Activated CD4-positive, CD25-positive, alpha-beta regulatory T cell treated with anti-CD3 and anti-CD28 coated beads, Interleukin-2, amount 50 U/mL, for 16 hours (primary cell): ENCODE results near the gene EFCAB14.
"Not testable (repeated sequence)": the region's sequence is repeated elsewhere in the genome, so short reads cannot be mapped to it uniquely, and the experiment has no call there.

Source experiments
- DNase-seq: peaks from one replicate; pipeline ENCODE4 v3.0.0-alpha.2; 2020; ENCODE audit warnings: low read depth, low spot score

EFCAB14 gene

DNA sequence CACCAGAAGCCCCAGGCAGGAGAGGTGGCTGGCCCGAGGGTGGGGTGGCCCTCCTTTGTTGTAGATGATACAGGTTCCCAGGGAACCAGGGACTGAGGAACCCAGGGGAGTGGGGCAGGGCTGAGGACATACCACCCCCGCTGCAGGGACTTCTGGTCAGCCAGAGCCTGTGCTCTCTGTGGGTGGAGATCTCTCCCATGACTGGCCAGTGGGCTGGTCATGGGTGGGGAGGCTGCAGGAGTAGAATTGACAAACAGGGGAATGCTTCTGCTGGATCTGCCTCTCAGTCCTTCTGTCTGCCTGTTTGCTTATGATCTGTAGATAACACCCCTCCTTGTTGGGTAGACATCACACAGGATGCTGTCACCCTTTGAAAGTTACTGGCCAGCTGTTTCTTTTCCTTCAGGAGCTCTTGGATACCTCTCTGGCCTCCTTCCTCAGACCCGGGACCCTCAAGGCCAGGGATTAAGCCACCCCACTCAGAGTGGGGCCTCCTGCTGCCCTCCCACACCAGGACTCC, 2.8 kb upstream of the EFCAB14 start:
- DNase-seq: no peak

DNA sequence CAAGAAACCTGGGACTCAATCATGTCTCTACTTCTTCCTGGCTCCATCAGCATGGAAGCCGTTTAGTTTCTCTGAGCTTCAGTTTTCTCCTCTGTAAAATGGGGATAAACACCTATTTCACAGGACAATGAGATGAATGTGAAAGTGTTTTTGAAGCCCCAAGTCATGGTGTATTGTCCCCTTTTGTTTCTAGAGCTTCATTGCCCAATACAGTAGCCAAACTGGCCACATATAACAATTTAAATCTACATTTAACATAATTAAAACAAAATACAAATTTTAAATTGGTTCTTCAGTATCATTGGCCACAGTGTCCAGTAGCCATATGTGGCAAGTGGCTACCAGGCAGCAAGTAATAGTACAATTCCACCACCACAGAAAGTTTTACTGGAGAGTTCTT, 2.3 kb upstream of the EFCAB14 start:
- no peak for DNase-seq

DNA sequence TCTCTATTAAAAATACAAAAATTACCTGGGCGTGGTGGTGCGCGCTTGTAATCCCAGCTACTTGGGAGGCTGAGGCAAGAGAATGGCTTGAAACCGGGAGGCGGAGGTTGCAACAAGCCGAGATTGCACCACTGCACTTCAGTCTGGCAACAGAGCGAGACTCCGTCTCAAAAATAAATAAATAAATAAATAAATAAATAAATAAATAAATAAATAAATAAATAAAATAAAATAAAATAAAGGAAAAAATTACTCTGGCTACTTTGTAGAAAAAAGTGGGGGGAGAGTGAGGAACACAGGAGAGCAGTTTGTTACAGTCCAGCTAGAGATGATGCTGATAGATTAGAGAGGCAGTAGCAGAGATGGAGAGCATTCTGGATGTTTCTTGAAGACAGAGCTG, 1.4 kb upstream of the EFCAB14 start:
- DNase-seq: not testable (repeated sequence)

DNA sequence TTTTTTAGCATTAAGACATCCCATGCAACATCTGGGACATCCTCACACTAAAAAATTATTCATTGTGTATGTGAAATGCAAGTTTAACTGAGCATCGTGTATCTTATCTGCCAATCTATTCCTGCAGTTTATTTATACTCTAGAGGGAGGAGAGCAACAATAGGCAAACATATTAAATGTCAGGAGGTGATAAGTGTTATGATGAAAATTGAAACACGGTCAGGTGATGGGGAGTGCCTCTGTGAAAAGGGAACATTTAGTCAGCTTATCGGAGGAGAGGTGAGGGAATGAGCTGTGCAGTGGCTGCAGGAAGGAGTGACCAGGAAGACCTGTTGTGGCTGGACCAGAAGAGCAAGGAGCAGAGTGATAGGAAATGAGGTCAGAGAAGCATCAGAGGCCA, 775 bp upstream of the EFCAB14 start:
- no peak for DNase-seq

DNA sequence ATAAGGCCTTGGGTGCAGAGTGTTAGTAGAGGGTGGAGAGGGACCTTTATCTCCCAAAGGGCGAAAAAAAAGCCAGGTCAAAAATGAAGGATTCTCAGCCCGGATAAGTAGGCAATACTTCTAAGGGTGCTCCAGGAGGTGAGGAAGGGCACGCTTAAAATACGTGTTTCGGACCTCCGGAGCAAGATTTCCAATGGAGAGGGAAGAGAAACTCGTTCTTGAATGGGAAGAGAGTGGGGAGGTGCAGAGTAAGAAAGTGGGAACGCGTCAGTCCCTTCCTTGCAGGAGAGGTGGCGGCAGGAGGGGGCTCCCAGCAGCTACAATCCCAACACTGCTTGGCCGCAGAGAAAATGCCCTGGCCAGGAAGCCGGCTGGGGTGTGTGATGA, 581 bp downstream of the EFCAB14 start:
- no peak for DNase-seq

DNA sequence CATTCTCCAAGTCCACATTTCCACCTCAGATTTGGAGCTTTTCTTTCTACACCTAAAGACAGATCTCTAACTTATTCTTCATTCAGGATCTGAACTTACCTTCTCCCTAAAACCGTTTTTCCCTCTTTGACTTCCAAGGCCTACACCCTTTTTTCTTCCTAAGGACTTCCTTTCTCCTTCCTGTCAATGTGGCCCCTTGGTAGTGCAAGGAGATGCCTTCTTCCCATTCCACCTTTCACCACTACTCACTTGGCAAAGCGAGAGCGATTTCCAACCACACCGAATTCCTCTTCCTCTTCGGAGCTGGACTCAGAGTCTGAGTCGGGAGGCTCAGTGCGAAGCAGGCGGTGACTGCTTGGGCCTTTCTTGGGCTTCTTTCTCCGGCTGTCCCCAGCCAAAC, 1.3 kb downstream of the EFCAB14 start:
- no peak for DNase-seq

DNA sequence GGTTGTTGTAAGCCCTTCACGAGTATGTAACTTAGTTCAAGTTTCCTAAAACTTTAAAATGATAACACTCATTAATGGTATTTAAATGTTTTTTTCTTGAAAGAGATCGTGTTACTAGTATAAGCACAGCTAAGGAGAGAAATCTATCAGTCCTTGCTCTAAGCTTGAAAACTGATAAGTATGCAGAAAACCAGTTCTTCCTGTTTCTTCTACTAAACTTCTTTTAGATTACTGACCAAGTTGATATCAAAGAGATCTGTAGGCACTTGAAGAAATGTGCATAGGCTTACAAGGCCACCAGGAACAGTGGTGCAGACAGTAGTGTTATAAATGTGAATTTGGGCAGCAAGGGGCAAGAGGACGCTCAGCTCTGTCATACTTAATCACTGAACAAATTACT, 3.9 kb downstream of the EFCAB14 start:
- no peak for DNase-seq

DNA sequence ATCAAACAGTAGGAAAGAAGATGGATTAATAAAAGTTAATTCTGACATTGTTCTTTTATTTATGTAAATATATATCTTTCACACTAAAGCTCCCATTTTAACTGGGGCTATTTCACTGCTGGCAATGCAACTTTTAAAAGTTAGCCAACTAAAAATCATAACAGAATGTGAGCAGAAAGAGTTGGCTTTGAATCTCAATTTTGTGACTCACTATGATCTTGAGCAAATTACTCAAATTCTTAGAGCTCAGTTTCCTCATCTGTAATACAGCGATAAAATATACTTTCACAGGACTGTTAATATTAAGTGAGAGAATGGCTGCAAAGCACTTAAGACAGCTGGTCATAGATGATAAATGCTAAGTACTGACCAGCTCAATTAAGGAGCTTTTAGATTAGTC, 10.8 kb downstream of the EFCAB14 start:
- DNase-seq: no peak

DNA sequence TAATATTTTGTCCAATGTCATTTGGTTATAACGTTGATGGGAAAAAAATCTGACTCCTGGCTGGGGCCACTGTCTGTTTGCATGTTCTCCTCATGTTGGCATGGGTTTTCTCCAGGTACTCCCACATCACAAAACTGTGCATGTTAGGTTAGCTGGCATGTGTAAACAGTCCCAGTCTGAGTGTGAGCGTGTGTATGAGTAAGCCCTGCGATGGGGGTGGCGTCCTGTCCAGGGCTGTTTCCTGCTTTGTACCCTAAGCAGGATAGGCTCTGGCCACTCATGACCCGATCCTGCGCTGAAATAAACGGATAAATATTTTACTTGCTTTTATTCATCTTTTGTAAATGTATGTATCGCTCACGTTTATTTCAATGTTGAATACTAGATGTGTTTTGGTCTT, 13.5 kb downstream of the EFCAB14 start:
- DNase-seq: no peak

DNA sequence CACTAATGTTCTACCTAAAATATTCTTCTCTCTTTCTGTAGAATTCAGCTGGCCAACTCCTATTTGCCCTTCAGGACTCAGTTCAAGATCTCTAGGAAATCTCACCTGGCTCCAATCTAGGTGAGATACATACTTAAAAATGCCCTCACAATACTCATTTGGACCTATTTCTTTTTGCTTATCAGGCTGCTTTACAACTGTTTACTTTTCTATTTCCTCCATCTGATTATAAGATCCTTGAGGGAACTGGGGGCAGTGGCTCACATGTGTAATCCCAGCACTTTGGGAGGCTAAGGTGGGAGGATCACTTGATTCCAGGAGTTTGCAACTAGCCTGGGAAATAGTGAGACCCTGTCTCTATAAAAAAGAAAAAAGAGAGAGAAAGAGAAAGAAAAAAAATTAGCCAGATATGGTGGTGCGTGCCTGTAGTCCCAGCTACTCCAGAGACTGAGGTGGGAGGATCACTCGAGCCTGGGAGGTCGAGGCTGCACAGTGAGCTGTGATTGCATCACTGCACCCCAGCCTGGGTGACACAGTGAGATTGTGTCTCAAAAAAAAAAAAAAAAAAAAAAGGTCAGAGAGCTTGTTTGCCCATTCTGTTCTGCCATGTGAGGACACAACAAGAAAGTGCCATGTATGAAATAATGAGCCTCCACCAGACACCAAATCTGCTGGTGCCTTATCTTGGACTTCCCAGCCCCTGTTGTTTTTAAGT, 14.8 kb downstream of the EFCAB14 start:
- DNase-seq: no peak

DNA sequence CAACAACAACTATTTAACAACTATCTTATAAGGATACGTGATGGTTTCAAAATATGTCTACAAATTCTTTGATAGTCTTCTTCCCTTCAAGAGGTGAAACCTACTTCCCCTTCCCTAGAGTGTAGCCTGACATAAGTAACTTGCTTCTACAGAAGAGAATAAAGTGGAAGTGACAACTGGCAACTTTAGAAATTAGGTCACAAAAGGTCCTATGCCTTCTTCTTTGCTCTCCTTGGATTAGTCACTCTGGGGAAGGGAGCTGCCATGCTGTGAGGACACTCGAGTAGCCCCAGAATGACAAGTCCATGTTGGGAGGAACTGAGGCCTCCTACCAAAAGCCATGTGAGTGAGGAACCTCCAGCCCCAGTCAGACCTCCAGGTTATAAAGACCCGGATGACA, 19.2 kb downstream of the EFCAB14 start:
- no peak for DNase-seq

DNA sequence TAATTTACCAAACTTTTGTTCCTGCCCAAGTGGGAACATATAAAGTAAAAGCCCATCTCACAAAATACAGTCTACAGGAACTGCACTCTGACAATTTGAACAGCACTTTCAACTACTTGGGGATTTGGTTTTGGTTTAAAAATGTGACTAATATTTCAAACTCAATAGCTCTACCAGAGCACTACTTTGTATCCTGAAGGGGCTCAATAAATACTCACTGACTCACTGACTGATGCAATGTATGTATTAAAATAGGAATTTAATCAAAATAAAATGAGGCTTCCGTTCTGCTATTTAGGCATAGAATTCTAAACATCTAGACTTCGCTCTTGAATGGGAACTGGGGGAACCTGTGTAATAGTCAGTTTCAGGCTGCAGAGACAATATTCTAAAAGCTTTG, 21.9 kb downstream of the EFCAB14 start:
- no peak for DNase-seq

DNA sequence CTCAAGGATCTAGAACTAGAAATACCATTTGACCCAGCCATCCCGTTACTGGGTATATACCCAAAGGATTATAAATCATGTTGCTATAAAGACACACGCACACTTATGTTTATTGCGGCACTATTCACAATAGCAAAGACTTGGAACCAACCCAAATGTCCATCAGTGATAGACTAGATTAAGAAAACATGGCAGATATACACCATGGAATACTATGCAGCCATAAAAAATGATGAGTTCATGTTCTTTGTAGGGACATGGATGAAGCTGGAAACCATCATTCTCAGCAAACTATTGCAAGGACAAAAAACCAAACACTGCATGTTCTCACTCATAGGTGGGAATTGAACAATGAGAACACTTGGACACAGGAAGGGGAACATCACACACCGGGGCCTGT, 24.2 kb downstream of the EFCAB14 start:
- not testable (repeated sequence) for DNase-seq

DNA sequence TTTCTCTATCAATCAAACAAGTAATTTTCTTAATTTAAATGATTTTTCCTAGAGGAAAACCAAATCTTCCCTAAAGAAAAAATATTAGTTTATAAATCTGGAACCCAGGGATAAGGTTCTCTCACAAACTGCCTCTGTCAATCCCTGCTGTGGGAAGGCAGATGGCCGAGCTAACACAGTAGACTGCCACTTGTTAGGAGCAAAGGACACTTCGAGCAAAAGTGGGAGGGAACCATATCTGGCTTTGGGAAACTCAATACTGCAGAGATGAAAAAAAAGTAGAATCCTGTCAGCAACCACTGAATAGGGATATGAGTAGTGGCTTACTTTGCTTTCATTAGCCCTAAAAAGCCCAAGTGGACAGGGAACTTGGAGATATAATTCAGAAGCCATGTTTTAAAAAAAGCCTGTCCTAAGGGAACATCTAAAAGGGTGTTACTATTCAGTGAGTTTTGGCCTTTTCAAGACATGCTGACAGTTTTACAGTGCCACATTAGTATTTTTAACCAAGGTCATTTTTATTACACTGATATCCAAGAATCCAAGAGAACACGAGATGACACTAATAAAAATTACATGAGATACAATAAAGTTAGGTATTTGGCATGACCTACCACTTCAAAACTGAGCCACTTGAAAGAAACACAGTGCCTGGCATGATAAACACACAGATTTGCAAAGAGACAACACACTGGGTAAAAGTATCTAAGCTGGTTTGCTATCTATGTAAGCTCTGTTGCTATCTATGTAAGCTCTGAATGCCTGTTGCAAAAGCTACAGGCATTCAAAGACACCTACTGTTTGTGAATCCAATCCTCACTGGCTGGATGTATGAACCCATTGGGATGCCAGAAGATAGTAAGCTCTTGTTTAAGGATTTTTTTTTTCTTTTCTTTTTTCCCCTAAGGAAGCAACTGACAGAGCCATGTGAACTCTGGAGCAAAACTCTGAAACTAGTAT, 25.8 kb downstream of the EFCAB14 start:
- no peak for DNase-seq

DNA sequence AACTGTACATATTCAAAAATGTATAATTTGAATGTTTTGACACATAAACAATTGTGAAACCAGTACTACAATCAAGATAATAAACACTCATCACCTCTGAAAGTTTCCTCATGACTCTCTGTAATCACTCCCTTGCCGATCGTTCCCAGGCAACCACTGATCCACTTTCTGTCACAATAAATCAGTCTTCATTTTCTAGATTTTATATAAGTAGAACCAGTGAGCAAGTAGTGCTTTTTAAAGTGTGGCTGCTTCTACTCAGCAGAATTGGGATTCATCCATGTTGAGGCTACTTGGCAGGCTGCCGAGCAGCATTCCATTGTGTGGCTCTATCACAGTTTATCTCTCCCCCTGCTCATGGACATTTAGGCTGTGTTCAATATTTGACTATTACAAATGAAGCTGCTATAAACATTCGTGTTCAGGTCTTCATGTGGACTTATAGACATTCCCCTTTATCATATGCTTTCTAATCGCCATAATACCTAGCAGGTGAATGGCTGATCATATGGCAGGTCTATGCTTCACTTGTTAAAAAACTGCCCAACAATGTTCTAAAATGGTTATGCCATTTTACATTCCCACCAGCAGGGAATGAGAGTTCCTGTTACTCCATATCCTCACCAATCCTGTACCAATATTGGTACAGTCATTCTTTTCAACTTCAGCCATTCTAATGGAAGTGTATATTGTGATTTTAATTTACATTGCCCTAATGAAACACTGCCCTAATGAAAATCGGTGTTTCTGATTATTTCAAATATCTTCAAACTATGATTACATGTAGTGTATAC, 26.7 kb downstream of the EFCAB14 start:
- DNase-seq: no peak

DNA sequence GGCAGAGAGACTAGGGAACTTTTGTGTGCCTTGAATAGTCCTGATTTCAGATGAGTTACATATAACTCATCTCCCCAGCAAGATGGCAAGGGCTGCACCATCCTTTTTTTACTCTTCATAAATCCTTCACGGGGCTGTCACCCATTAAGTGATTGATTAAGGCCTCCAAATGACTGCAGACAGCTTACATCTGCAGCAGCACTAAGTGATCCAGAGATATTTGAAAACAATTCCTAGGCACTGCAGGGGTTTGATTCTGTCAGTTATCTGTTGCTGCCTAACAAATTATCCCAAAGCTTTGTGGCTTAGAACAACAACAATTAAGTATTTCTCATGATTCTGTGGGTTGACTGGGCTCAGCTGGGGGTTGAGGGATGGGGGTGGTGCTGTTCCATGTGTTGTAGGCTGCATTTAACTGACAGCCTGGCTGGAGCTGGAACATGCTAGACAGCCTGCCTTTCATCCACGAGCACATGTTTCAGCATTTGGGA, 27.9 kb downstream of the EFCAB14 start:
- no peak for DNase-seq

DNA sequence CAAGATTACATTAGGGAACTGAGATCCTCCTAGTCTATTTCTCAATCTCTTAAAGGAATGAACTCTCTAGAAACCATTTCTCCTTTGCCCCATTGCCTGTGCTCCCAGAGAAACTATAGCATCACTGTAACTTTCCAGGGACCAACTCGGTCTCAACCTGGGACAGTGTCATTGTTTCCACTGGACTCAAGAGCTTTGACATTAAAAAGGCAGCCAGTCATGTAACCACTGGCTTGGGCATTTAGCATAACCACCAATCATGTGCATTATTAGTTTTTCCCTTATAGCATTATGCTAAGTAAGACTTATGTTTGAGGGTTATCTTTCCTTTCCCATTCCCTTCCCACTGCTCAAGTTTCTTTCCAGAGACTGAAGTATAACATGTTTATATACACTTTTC, 29.0 kb downstream of the EFCAB14 start:
- no peak for DNase-seq

DNA sequence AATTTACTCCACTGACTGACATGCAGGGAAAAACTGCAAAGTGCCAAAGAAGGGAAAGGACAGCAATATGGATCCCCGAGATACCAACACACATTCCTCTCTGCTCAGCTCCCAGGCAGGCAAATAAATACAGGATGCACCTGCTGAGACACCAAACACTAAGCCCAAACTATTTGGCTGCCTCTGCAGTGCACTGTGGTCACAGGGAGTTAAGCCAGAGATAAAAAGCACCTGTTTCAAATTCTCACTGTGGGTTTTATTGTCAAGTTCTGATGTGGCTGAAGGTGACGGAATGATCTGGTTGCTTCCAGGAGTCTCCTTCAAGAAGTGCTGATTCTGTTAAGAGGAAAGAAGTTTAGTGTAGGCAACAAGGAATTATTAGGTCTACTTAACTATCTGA, 29.6 kb downstream of the EFCAB14 start:
- DNase-seq: no peak

DNA sequence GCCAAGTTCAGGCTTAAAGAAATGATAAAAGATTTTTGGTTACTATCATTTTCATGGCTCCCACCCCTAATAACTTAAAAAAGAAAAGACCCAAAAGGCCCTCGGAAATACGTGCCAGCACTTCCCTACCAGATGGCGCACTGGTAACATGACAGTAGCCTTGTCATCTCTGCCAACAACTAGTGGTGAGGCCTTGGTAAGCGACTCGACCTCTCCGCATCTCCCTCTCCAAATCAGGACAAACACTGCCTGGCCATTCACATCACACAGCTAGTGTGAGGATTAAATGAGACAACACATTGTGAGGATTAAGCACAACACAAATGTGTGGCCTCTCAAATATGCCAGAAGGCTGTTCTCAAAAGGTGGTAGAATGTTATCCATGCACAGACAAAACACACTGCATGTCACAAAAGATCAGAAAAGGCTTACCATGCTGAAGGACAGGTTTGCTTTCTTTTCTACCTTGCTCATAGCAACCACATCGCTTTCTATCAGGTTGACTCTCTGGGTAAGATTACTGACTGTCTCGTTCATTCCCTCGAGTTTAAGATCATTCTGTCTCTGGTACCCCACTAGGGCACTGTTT, 30.9 kb downstream of the EFCAB14 start:
- DNase-seq: no peak

DNA sequence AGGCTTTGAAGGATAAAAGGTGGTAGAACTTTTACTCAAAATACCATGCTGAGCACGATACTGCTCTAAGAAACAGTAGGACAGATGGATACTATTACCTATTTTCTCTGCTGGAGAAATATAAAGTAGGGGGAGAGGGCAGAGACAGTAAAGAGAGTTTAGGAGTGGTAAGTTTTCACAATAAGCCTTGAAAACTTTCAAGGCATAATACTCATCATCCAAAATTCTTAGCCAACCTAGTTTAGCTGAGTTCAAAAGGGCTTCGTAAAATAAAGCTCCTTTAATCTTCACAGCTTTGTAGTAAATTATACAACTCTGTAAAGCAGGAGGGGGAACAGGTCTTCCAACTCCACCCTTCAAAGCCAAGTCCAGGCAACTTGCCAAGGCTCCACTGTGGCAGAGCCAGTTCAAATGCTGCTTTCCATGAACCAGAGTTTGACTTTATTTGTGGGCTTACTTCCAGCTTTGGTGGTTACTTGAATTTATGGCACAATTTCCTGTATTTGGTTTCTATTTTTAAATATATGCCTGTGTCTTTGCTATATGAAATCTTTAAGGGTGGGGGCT, 31.7 kb downstream of the EFCAB14 start:
- no peak for DNase-seq

DNA sequence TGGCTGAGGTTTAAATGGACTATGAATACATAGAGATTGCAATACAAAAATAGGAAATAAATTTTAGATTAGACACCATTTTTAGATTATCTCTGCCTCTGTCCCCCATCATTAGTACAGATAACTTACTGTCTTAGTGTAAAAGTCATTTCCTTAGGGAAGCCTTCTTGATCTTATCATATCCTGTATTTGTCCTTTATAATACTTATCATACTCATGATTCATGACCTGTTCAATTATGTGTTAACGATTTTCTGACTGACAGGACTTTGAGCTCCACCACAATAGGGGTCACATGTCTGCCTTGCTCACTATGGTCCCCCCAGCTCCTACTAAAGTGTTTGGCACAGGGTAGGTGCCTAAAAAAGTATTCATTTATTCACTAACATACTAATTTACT, 32.7 kb downstream of the EFCAB14 start:
- no peak for DNase-seq
